ENCODE results near the gene NAV2. TPM values are rescaled to one million over a fixed set of nuclear protein-coding genes. Genes with fewer than 3 reads are reported as not detected.

The NAV2 gene
- total and polyA plus RNA-seq, 2 experiments from 2014 or later = 26.0 to 45.0 TPM

- Histone ChIP-seq H3K9me2 (ENCODE audit: insufficient read depth) (no peaks in the 10 kb centered on the region), H3K4me3 (no peak overlapping the region), H3K36me3 (ENCODE audit: insufficient read depth) (no peaks in the 10 kb centered on the region), H3F3A (replicated peaks; ENCODE audit: low read depth) (no peaks in the 10 kb centered on the region), H3K79me2 (replicated peaks; ENCODE audit: insufficient read depth) (no peaks in the 10 kb centered on the region), H4K20me1 (replicated peaks; ENCODE audit: insufficient read depth) (no peaks in the 10 kb centered on the region), H3K4me2 (no peak overlapping the region), H3K4me1 (ENCODE audit: insufficient read depth) (no peaks in the 10 kb centered on the region), H3K27me3 (ENCODE audit: insufficient read depth) (no peaks in the 10 kb centered on the region), H2AFZ (no peak overlapping the region), H3K27ac (ENCODE audit: low read depth) (no peak overlapping the region)
- H3K4me3 Mint-ChIP-seq = no peak overlapping the region
- H3K36me3 Mint-ChIP-seq (ENCODE audit: low read depth) = no peaks in the 10 kb centered on the region; the same call in 2 of the 3 replicates
- H3K27ac Mint-ChIP-seq = no peak overlapping the region
- H3K4me1 Mint-ChIP-seq = no peaks in the 10 kb centered on the region
- ATAC-seq (no peak), DNase-seq (ENCODE audit: low spot score) (no peak)
- no peaks in the 10 kb centered on the region for H3K9me3 Mint-ChIP-seq
- TF ChIP-seq POLR2AphosphoS5 (IDR thresholded peaks at IDR 0.05; ENCODE audit: low read depth) (no peak), STAT1 (IDR thresholded peaks at IDR 0.05; ENCODE audit: unreplicated experiment) (no peak), ZNF114 (CRISPR knock-in tag; IDR thresholded peaks at IDR 0.05) (no peak), JUNB (IDR thresholded peaks at IDR 0.05; ENCODE audit: unreplicated experiment) (no peak), CREB1 (CRISPR knock-in tag; IDR thresholded peaks at IDR 0.05; ENCODE audit: low read depth) (no peak), NANOG (IDR thresholded peaks at IDR 0.05; ENCODE audit: borderline replicate concordance) (no peak), CTCF (conservative IDR thresholded peaks at IDR 0.05; ENCODE audit: low read depth in 2 of 2) (no peak), ZNF331 (CRISPR knock-in tag; IDR thresholded peaks at IDR 0.05; ENCODE audit: low read depth) (no peak), EZH2 (IDR thresholded peaks at IDR 0.05; ENCODE audit: low read depth, unreplicated experiment) (no peak), ZNF462 (CRISPR knock-in tag; IDR thresholded peaks at IDR 0.05) (no peak), REST (IDR thresholded peaks at IDR 0.05; ENCODE audit: unreplicated experiment) (no peak), ETS1 (IDR thresholded peaks at IDR 0.05) (no peak), EZH2phosphoT487 (IDR thresholded peaks at IDR 0.05; ENCODE audit: unreplicated experiment) (no peak)
- H3K27me3 Mint-ChIP-seq (ENCODE audit: insufficient read depth, low read depth, poor library complexity) = peaks cover 4% of the 10 kb centered on the region
Observed at GRCh38 chr11:19724765-19725164, 12.1 kb downstream of the NAV2 start.

All from GM23338 (cell line).